ENCODE data around the gene CTIF. TPM values are rescaled to one million over a fixed set of nuclear protein-coding genes. Genes with fewer than 3 reads are reported as not detected.

The CTIF gene
- total and polyA plus RNA-seq, 2 donors (not counting 1 experiment from before 2014, with no cell fraction given) = 27.2 to 28.1 TPM

GRCh38 chr18:48852292-48852691 lies 313.5 kb downstream of the CTIF start:
- Histone ChIP-seq H3K4me1 (ENCODE audit: control insufficient read depth, extremely low read depth, insufficient read depth, low read length) (peaks cover 3% of the 10 kb centered on the region), H3K27me3 (ENCODE audit: control insufficient read depth, insufficient read depth, low read length) (no peaks in the 10 kb centered on the region), H3K4me3 (replicated peaks in 1 of 4; ENCODE audit: control extremely low read depth in 1 of 4, insufficient read depth in 1 of 4, low read depth in 3 of 4, low read length in 4 of 4) (no peak overlapping the region), H3K9me3 (ENCODE audit: control insufficient read depth, insufficient read depth, low read depth, low read length) (no peaks in the 10 kb centered on the region), H3K36me3 (ENCODE audit: control insufficient read depth, insufficient read depth, low read length) (no peaks in the 10 kb centered on the region), H3K79me2 (ENCODE audit: control insufficient read depth, insufficient read depth, low read length) (no peaks in the 10 kb centered on the region), H2AFZ (ENCODE audit: low read length) (no peak overlapping the region), H4K20me1 (ENCODE audit: control insufficient read depth, extremely low read depth, insufficient read depth, low read length) (no peaks in the 10 kb centered on the region), H3K9ac (ENCODE audit: insufficient read depth, low read length) (no peak overlapping the region), H3K27ac (ENCODE audit: insufficient read depth, low read length) (no peak overlapping the region), H3K4me2 (ENCODE audit: extremely low read depth, insufficient read depth, low read length) (no peak overlapping the region)
- TF ChIP-seq EZH2 (IDR thresholded peaks at IDR 0.05; ENCODE audit: low read length, missing control alignments) (no peak), CTCF (conservative IDR thresholded peaks at IDR 0.05 in 1 of 2, IDR thresholded peaks at IDR 0.05 in 1 of 2; ENCODE audit: low read depth in 1 of 2, low read length in 2 of 2) (no peak)
- peak in 1 of 2 donors; percentile 73 for DNase-seq (ENCODE audit: low read depth in 2 of 2)

GRCh38 chr18:48852794-48853193 lies 314.0 kb downstream of the CTIF start:
- Histone ChIP-seq H3K4me1 (ENCODE audit: control insufficient read depth, extremely low read depth, insufficient read depth, low read length) (peaks cover 3% of the 10 kb centered on the region), H3K4me3 (replicated peaks in 1 of 4; ENCODE audit: control extremely low read depth in 1 of 4, insufficient read depth in 1 of 4, low read depth in 3 of 4, low read length in 4 of 4) (no peak overlapping the region), H3K27me3 (ENCODE audit: control insufficient read depth, insufficient read depth, low read length) (no peaks in the 10 kb centered on the region), H3K9me3 (ENCODE audit: control insufficient read depth, insufficient read depth, low read depth, low read length) (no peaks in the 10 kb centered on the region), H3K79me2 (ENCODE audit: control insufficient read depth, insufficient read depth, low read length) (no peaks in the 10 kb centered on the region), H4K20me1 (ENCODE audit: control insufficient read depth, extremely low read depth, insufficient read depth, low read length) (no peaks in the 10 kb centered on the region), H2AFZ (ENCODE audit: low read length) (no peak overlapping the region), H3K27ac (ENCODE audit: insufficient read depth, low read length) (no peak overlapping the region), H3K9ac (ENCODE audit: insufficient read depth, low read length) (no peak overlapping the region), H3K4me2 (ENCODE audit: extremely low read depth, insufficient read depth, low read length) (no peak overlapping the region), H3K36me3 (ENCODE audit: control insufficient read depth, insufficient read depth, low read length) (no peaks in the 10 kb centered on the region)
- DNase-seq (ENCODE audit: low read depth in 2 of 2) = no peak
- no peak for TF ChIP-seq EZH2 (IDR thresholded peaks at IDR 0.05; ENCODE audit: low read length, missing control alignments)
- TF ChIP-seq CTCF (conservative IDR thresholded peaks at IDR 0.05 in 1 of 2, IDR thresholded peaks at IDR 0.05 in 1 of 2; ENCODE audit: low read depth in 1 of 2, low read length in 2 of 2) = no peak

GRCh38 chr18:48853588-48853987 lies 314.8 kb downstream of the CTIF start:
- Histone ChIP-seq H2AFZ (ENCODE audit: low read length) (no peak overlapping the region), H3K36me3 (ENCODE audit: control insufficient read depth, insufficient read depth, low read length) (no peaks in the 10 kb centered on the region), H4K20me1 (ENCODE audit: control insufficient read depth, extremely low read depth, insufficient read depth, low read length) (no peaks in the 10 kb centered on the region), H3K27me3 (ENCODE audit: control insufficient read depth, insufficient read depth, low read length) (no peaks in the 10 kb centered on the region), H3K79me2 (ENCODE audit: control insufficient read depth, insufficient read depth, low read length) (no peaks in the 10 kb centered on the region), H3K9me3 (ENCODE audit: control insufficient read depth, insufficient read depth, low read depth, low read length) (no peaks in the 10 kb centered on the region), H3K4me2 (ENCODE audit: extremely low read depth, insufficient read depth, low read length) (no peak overlapping the region), H3K4me3 (replicated peaks in 1 of 4; ENCODE audit: control extremely low read depth in 1 of 4, insufficient read depth in 1 of 4, low read depth in 3 of 4, low read length in 4 of 4) (no peak overlapping the region), H3K4me1 (ENCODE audit: control insufficient read depth, extremely low read depth, insufficient read depth, low read length) (peaks cover 6% of the 10 kb centered on the region), H3K27ac (ENCODE audit: insufficient read depth, low read length) (no peak overlapping the region), H3K9ac (ENCODE audit: insufficient read depth, low read length) (no peak overlapping the region)
- DNase-seq (ENCODE audit: low read depth in 2 of 2) = no peak
- TF ChIP-seq EZH2 (IDR thresholded peaks at IDR 0.05; ENCODE audit: low read length, missing control alignments) (no peak), CTCF (conservative IDR thresholded peaks at IDR 0.05 in 1 of 2, IDR thresholded peaks at IDR 0.05 in 1 of 2; ENCODE audit: low read depth in 1 of 2, low read length in 2 of 2) (no peak)
